ENCODE data around the gene MTRF1L. TPM values are rescaled to one million over a fixed set of nuclear protein-coding genes. Genes with fewer than 3 reads are reported as not detected.

Gene MTRF1L
- total RNA-seq, 1 donor from 2014 or later, result 9.7 TPM

- FAIRE-seq, result no peak
- peak; percentile 55 for DNase-seq (ENCODE audit: low read depth)
- no peaks in the 10 kb centered on the region for H3K36me3 ChIP-seq (ENCODE audit: control insufficient read depth, insufficient read depth, low read length)
Observed at GRCh38 chr6:153043719-153044118, 41.2 kb upstream of the MTRF1L start.

GRCh38 chr6:153038378-153039057 lies 36.0 kb upstream of the MTRF1L start:
- TF ChIP-seq CTCF (IDR thresholded peaks at IDR 0.05; ENCODE audit: insufficient read depth, low read length, severe bottlenecking), result no peak
- no peaks in the 10 kb centered on the region for H3K27me3 ChIP-seq (ENCODE audit: control insufficient read depth, insufficient read depth, low read length)
- no peak overlapping the region for H3K4me3 ChIP-seq (ENCODE audit: low read depth, low read length)
- no peaks in the 10 kb centered on the region for H3K36me3 ChIP-seq (ENCODE audit: control insufficient read depth, insufficient read depth, low read length)
- DNase-seq (ENCODE audit: low read depth) (peak; percentile 83), FAIRE-seq (no peak)

More at GRCh38 chr6:153043719-153044118, 41.2 kb upstream of the MTRF1L start:
- H3K27me3 ChIP-seq (ENCODE audit: control insufficient read depth, insufficient read depth, low read length), result no peaks in the 10 kb centered on the region
- TF ChIP-seq CTCF (IDR thresholded peaks at IDR 0.05; ENCODE audit: insufficient read depth, low read length, severe bottlenecking), result no peak
- H3K4me3 ChIP-seq (ENCODE audit: low read depth, low read length), result no peak overlapping the region

- Histone ChIP-seq H3K27me3 (ENCODE audit: control insufficient read depth, insufficient read depth, low read length) (no peaks in the 10 kb centered on the region), H3K4me3 (ENCODE audit: low read depth, low read length) (no peak overlapping the region), H3K36me3 (ENCODE audit: control insufficient read depth, insufficient read depth, low read length) (no peaks in the 10 kb centered on the region)
- TF ChIP-seq CTCF (IDR thresholded peaks at IDR 0.05; ENCODE audit: insufficient read depth, low read length, severe bottlenecking), result no peak
- FAIRE-seq (no peak), DNase-seq (ENCODE audit: low read depth) (no peak)
Observed at GRCh38 chr6:153034139-153034538, 31.6 kb upstream of the MTRF1L start.

GRCh38 chr6:153032255-153032882 lies 29.9 kb upstream of the MTRF1L start:
- Histone ChIP-seq H3K36me3 (ENCODE audit: control insufficient read depth, insufficient read depth, low read length) (no peaks in the 10 kb centered on the region), H3K4me3 (ENCODE audit: low read depth, low read length) (no peak overlapping the region), H3K27me3 (ENCODE audit: control insufficient read depth, insufficient read depth, low read length) (no peaks in the 10 kb centered on the region)
- no peak for FAIRE-seq
- peak; percentile 76 for DNase-seq (ENCODE audit: low read depth)
- no peak for TF ChIP-seq CTCF (IDR thresholded peaks at IDR 0.05; ENCODE audit: insufficient read depth, low read length, severe bottlenecking)

- Histone ChIP-seq H3K36me3 (ENCODE audit: control insufficient read depth, insufficient read depth, low read length) (no peaks in the 10 kb centered on the region), H3K27me3 (ENCODE audit: control insufficient read depth, insufficient read depth, low read length) (no peaks in the 10 kb centered on the region), H3K4me3 (ENCODE audit: low read depth, low read length) (no peak overlapping the region)
- no peak for TF ChIP-seq CTCF (IDR thresholded peaks at IDR 0.05; ENCODE audit: insufficient read depth, low read length, severe bottlenecking)
- FAIRE-seq, result no peak
- peak; percentile 96 for DNase-seq (ENCODE audit: low read depth)
Observed at GRCh38 chr6:153031335-153031955, 28.9 kb upstream of the MTRF1L start.

Measured in bronchial epithelial cell (primary cell).